HG03280 (cell line): ENCODE measurements around the gene WNT7B.

Source experiments
- ATAC-seq: cut with Tn5 transposase; IDR thresholded peaks from one replicate; pipeline ENCODE4 v1.9.1; 2021; ENCODE audit warnings: mild to moderate bottlenecking, moderate library complexity; ENCODE audit not compliant: unreplicated experiment

The WNT7B gene

DNA sequence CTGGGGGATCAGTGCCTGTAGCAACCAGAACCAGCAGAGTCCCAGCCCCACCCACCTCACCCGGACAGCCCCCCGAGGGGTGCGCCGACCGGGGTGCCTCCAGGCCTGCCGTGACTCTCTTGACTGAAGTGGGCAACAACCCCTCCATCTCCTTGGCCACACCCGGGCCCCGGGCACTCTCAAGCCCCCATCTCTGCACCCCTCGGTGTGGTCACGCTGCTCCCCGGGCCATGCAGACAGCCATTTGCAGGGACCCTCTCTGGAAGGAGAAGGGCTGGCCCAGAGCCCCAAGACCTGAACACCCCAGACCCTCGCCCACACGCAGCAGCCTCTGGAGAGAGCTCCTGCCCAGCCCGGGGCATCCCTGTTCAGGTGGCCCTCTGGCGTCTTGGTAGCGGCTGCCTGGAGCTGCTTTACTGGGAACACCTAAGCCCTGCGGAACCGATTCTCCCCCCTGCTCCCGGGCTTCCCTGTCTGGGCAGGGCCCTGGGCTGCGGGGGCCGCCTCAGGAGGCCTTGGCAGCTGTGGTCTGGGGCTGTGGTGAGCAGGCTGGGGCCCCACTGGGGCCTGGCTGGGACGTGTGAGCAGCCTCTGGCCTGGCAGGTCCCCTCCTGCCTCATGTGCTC, 84.9 kb downstream of the WNT7B start:
- no peak for ATAC-seq

DNA sequence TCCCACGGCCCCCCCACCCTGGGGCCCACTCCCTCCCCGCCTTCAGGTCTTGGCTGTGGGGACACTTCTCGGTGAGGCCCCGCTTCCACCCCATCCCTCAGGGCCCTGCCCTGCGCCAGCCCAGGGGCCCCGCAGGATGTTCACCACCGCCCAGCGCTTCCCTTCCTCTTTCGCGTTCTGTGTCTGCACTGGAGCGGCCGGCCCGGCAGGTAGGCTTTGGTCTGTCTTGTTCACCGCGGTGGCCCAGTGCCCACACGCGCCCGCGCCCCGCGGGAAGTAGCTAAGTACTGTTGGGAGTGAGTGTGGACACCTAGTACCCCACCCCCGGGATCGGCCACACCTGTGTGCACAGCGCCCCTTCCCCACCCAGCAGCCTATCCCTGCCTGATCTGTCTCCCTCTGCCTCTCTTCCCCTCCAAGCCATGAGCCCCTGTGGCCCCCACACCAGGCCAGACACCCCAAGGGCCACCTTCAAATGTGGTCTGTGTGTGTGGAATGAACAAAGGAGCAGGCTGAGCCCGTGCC, 85.4 kb downstream of the WNT7B start:
- no peak for ATAC-seq

DNA sequence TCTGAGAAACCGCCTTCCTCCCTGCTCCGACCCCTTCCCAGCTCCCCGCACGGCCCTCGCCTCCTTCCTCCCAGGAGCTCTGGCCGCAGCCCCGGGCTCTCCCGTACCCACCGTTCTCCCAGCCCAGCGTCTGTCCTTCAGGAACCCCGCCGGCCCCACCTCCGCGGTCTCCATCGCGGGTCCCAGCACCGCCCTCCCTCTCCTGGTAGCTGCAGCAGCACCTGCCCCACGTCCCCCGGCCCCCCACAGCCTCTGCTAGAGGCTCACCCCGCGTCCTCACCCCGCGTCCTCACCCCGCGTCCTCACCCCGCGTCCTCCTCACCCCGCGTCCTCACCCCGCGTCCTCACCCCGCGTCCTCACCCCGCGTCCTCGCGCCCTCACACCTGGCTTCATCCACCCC, 85.9 kb downstream of the WNT7B start:
- no peak for ATAC-seq

DNA sequence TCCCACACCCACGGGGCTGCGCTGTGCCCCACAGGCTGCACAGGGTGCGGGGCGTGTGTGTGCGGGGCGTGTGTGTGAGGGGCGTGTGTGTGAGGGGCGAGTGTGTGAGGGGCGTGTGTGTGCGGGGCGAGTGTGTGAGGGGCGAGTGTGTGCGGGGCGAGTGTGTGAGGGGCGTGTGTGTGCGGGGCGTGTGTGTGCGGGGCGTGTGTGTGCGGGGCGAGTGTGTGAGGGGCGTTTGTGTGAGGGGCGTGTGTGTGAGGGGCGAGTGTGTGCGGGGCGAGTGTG, 86.7 kb downstream of the WNT7B start:
- ATAC-seq, result no peak

DNA sequence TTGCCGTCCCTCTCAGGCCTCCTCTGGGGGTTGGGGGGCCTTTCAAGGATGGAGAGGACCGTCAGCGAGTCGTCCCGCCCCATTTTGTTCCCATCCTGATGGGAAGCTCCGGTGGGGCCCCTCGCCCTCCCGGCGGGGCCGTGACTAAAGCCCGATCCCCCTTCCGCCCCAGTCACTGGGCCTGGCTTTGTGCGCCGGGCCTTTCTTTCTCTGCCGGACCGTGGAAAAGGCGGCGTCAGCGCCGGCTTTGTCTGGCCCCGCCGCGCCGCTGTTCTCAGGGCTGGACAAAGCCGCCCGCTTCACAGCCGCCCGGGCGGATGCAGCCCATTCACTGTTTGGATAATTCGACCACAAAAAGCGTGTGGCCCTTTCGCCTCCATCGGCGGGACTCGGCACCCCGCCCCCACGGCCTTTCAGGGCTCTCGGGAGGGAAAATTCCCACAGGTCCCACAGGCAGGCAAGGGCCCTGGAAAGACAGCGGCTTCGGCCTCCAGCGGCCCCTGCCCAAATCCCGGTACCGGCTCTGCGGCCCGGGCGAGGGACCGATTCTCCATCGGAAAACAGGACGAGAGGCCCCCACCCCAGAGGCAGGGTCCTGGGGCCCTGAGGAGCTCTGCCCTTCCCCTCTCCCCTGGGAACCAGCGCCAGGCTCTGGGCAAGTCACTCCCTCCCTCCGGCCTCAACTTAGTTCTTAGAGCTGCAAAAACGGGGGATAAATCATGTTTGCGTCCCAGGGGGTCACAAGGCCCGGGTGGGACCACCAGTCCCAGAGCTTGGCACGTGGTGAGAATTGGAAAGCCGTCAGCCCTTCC, 87.2 kb downstream of the WNT7B start:
- ATAC-seq, result no peak

DNA sequence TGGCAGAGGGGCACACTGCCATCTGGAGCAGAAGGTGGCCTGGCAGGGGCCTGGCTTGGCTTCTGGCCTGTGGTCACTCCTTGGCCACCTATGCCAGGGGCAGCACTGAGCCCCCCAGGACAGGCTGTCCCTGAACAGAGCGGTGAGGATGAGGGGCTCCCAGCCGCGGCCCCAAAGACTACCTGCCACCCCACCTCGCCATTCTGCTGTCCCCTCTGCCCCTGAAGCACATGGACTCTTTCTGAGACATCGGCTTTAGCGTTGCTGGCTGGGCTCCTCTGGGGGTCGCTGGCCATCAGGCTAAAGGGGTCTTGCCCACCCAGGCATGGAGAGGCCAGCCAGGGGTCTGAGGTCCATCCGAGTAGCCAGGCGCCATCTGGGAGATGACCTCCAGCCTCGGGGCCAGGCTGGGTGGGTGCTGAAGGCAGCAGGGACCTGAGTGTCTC, 87.8 kb downstream of the WNT7B start:
- no peak for ATAC-seq

DNA sequence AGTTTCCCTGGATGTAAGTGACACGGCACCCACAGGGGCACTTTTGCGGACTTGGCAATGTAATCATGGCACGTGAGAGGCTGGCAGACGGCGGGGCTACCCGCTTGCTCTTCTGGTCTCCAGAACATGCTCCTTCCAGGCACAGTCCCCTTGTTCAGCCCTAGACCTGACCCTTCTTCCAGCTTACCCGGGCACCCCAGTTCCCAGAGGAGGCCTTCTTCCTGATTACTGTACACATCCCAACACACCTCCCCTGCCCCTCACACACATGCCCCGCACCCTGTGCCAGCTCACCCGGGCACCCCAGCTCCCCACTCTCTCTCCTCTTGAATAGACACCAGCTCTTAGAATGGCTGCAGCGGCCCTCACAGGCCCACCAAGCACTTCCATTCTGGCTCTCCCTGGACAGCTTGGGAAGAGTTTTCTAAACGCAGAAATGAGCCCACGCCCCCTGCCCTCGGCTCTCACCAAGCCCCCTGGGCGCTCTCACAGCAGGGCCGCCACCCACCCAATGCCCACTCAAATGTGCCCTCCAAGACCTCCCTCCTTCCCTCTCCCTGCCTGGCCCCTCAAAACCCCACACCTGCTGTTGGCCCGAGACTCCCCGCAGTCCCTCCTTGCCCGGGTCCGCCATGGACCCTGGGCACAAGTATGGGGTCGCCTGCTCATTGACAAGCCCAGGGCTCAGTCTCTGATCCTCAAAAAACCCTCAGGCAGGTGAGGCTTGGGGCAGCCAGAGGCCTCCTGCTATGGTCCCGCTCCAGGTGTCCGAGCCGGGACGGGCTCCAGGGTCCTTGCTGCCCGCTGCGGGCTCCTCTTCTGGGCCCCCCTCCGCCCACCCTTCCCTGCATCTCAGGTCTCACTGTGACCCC, 88.5 kb downstream of the WNT7B start:
- ATAC-seq, result no peak

DNA sequence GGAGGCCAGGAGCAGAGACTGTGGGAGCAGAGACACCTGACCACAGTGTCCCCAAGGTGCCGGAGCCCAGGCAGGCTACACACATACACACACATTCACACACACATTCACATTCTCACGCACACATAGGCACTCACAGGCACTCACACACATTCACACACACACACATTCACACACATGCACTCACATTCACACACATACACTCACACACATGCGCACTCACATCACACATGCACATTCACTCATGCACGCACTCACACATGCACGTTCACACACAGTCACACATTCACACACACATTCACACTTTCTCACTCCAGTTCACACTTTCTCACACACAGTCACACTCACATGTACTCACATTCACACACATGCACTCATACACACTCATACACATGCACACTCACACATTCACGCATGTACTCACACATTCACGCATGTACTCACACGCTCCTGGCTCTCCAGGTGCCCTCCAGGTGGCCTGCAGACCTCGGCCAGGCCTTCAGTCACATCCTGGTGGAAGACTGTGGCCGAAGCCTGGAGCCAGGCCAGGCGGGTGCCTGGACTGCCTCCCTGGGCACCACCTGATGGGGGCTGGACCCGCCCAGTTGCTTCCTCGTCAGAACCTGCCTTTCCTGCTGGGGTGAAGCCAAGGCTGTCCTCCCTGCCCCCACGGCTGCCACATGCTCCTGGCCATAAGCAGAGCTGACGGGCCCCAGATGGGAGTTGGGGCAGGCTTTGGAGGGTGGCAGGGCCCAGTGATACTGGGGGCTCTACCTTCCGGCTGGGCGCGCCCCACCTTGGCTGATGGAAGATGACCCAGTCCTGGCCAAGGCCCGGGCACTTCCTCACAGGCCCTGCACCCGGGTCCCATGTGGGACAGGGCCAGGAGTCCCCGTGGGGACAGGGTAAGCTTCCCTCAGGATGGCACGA, 89.5 kb downstream of the WNT7B start:
- ATAC-seq, result no peak

DNA sequence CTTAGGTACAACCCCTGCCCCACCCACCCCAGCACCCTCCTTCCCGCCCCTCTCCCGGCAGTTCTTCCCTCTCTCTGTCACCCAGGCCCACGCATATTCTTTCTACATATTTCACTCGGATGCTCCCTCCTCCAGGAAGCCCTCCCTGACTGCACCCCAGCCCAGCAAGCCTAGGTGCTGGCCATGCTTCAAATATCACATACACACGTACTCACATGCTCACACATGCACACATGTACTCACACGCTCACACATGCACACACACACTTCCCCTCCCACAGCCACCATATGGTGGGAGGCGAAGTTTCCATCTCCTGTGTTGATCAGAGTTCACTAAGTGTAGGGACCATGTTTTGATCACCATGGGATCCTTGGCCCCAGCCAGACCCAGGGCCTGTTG, 90.4 kb downstream of the WNT7B start:
- no peak for ATAC-seq

DNA sequence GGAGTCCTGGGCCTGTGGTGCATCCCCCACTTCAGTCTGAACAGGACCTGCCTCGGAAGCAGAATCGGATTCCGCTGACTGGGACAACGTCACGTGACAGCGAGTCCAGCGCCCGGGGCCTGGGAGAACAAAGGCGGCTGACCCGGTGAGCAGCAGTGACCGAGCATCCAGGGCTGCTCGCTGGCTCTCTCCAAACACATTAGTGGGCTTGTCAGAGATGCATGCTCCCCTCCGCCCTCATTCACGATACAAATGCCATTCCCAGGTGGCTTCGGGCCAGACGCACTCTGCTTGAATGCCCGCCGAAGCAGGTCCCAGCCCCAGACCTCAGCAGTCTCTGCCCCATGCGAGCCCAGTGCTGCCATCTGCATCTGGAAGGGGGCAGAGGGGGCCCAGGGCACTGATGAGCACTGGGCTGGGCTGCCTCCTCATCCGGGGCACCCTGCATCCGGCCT, 91.0 kb downstream of the WNT7B start:
- ATAC-seq, result no peak

DNA sequence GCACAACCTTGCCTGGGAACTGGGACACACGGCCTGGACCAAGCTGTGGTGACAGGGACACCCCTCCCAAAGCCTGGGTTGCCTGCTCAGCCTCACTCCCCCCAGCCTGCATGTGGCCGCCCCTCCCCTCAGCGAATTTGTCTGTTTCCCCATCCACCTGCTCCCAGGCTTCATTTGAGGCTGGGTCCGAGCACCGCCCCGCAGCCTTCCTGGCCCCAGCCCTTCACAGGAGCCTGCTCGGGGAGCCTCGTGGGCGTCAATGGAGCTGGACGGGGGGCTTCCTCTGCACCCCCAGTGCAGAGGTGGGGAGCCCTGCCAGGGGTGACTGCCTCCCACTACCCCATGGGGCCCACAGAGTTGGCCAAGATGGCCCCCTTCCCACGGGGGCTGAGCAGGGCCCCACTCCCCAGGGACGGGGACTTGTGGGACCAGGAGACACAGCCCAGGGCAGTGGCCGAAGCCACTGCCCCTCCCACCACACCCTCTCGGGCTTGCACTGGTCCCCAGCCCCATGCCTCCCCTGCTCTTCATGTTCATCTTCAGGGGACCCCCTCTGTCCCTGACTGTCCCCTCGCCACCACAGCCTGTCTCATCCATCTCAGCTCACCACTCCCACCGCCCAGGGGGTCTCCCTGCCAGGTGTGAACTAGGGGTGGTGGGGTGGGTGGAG, 91.7 kb downstream of the WNT7B start:
- ATAC-seq, result no peak

DNA sequence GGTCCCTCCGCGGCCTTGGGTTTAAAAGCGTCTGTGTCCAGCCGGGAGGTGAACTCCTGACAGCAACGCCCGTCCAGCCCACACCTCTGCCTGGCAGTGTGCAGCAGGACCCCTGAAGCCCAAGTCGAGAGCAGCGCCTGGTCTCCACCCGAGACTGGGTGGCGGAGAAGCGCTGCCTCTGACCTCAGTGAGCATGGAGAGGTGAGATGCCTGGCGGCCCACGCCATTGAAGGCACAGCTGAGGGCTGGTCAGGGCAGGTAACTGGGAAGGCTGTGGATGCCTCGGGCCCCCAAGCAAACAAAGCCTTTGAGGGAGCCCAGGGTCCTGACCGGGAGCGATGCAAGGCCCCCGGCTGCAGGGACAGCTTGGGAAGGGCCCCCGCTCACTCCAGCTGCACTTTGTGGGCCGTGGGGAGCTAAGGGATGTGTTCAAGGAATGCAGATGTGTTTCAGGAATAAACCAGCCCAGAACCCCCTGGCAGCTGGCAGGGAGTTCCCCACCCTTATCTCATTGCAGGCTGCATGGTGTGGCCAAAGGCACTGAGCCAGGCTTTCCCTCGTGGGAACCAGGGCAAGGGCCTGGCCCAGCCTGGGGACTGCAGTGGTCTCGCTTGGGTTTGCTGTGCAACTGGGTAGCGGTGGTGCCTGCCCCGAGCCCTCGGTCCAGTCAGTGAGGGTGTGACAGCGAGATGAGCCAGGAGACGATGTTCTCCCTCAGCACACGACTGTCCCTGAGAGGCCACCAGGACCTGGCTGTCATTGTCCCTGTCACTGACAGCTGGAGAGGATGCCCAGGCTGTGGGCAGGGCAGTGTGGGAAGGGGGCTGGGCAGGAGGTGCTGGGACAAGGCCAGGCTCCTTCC, 92.5 kb downstream of the WNT7B start:
- no peak for ATAC-seq

DNA sequence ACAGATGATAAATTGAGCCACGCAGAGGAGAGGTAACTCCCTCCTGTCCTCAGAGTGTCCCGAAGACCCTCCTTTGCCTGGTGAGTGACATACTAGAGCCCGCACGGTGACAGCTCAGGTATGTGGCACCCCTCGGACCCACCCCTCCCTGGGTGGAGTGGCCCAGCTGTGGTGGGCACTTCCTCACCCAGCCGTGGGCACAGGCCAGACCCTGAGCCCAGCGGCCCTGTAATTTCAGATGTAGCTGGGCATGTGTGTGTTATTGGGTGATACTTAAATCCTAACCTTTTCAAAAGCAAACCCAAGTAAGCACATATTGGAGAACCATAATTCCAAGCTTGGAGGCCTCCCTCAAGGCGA, 93.2 kb downstream of the WNT7B start:
- no peak for ATAC-seq

DNA sequence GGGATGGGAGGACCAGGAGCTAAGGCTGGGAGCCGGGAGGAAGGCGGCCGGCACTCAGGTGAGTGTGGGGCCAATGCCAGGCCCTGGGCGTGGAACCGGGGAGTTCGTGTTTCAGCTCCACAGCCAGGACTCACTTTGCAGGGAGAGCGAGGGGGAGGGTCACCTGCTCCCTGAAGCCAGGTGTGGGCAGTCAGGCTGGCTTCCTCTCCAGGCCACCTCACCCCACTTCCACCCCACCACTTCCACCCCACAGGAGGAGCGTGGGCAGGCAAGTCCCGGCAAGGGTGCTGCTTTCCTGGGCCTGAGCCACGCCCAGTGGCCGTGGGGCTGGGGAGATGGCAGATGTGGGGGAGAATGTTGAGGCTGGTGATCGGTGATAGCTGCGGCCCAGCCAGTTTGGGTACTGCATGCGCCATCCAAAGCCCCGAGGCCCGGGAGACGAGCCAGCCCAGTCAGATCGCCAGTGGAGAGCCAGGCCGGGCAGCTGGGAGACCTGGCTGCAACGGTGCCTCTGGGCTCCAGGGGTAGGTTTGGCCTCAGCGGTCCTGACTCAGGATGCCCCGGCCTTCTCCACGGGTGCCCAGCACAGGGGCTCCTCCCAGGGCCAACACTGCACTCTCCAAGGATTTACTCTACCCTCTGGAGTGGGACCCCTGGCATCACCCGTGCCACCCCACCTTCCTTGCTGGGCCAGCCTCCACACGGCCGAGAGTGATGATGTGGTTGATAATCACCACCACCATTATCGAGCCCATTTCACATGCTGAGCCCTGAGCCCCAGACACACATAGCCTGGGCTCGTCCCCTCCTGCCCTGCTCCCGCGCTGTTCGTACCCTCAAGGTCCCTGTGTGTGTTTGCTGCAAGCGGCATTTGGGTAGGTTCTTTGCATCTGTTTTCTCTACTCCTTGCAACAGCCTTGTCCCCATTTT, 93.8 kb downstream of the WNT7B start:
- ATAC-seq, result no peak

DNA sequence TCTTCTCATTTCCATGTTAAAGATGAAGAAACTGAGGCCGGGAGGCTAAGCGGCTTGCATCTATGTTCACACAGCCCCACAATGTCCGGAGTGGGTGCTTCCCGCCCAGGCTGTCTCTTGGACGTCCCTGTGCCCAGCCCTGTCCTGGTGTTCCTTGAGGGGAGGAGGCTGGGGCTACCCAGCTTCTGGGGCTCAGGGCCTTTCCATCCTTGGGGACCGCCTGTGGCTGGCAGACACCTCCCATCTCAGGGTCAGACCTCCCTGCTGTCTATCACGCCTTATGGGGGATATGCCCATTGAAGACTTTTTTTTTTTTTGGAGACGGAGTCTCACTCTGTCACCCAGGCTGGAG, 95.5 kb downstream of the WNT7B start:
- no peak for ATAC-seq

DNA sequence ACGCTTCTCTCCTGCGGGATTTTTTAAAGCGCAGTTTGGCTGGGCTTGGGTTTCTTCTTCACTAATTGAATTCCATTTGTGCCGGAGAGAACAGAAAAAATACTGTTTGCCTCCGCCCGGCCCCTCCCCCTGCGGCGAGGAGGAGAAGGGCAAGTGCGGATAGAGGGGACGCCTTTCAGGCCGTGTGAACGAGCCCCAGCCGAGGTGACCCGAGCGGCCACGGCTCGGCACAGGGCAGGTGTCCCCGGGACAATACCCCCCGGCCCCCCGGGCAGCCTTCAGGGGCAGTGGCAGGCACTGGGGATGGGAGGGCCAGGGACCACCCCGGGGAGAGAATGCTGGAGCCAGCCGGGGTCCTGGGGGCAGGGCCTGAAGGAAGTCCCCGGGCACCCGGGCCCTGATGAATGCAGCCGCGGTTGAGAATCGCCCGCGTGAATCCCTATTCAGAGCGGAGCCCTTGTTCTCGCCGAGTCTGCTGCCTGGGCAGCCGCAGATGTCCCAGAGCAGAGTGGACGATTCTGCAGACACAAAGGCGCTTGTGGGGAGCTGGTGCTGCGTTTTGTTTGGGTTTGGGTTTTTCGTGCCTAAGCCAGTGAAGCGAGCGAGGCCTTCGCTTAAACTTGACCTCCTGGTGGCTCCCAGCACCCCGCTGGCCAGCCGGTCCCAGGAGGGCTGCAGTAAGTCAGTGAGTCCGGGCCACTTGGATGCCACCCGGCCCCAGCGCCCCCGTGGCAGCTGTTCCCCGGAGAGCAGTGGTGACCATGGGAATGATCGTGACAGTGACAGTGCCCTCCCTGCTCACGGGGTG, 96.0 kb downstream of the WNT7B start:
- no peak for ATAC-seq

DNA sequence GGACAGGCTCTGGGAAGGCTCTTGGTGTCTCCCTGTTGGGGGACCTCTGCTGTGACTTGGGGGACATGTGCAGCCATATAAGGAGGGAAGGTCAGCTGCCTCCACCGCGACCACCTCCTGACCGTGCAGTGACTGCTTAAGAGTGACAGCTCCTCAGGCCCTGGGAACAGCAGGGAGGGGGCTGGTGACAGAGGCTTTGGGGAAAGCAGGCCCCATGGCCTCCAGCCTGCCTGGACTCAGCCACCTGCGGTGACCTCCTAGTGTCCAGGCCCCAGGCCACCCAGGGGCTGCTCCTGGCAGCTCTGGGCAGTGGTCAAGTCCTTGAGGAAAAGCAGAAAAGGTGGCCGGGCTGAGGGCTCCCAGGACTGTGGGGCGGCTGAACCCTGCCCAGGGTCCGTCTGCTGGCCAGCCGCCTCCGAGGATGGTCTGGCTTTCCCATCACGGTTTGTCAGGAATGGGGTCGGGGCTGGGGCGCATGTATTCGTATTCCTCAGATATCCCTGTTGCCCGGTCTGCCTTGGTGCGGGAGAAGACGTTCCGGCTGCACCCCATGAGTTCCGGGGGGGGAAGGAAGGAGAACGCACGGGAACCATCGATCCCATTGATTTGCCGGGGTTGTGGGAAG, 96.8 kb downstream of the WNT7B start:
- no peak for ATAC-seq
